NCI-H524 (cell line): ENCODE data around the gene KTI12.

Experiments used
- DNase-seq, 2 experiments: peaks; one replicate each; lab custom pipeline; 2025; lab: John Stamatoyannopoulos, UW

KTI12 gene

DNA sequence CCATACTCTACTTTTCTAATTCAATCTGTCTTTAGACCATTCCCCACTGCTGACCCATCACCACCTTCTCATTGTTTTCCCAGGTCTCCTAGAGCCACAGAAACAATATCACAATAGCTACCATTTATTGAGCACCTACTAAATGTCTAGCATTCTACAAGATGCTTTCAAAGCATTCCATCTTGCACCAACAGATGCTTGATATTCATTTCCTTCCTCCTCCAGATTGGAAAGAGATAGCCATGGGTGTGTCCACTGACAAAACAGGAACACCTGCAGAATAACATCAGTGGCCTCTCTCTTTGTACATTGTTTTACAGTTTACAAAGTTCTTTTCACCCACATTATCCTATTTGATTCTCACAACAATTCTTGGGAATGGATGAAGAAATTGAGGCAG, 45.4 kb downstream of the KTI12 start:
- DNase-seq: no peak

DNA sequence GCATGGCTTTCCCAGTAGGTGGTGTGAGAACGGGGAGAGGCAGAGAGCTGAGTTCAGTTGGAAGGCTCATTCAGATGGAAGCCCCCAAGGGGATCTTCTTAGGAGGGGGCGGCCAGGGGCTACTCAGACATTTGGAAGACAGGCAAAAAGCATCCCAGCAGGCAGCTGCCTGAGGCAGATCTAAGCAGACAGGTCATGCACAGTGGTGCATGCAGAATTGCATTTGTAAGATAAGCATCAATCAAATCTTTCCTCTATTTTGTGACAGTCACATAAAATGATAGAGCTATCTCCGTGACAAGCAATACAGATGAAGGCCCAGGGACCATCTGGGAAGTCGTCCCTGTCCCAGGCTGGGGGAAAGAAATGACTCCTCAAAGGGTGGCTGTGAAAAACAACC, 46.9 kb downstream of the KTI12 start:
- no peak for DNase-seq

DNA sequence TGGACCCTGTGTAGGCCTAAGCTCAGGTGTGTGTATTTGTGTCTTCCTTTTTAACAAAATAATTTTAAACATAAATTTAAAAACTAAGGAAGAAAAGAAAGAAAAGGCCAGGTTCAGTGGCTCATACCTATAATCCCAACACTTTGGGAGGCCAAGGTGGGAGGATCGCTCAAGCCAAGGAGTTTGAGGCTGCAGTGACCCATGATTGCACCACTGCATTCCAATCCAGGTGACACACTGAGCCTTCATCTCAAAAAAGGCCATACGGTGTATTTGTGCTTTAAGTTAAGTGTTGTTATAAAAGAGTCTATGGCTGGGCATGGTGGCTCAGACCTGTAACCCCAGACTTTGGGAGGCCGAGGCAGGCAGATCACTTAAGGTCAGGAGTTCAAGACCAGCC, 51.4 kb downstream of the KTI12 start:
- no peak for DNase-seq
